Stomach (tissue), 9 donors: ENCODE results near the gene TMEM120A. TPM values are rescaled to one million over a fixed set of nuclear protein-coding genes. Genes with fewer than 3 reads are reported as not detected.
A peak's percentile ranks its signal among the peaks of the same experiment; 100 is the strongest.

Source experiments
- DNase-seq, 2 donors: peaks; one replicate each; pipeline versions ENCODE4 v3.0.0 to v3.0.0-alpha.2; 2013 to 2019
- H3K27ac ChIP-seq, 5 donors: fragments of 200-600 bp in 4 of 5; sonication (generic) in 4 of 5; one replicate each; pipeline ENCODE4 v1.5.1; 2013 to 2019; ENCODE audit warnings: mild to moderate bottlenecking in 1 of 5, moderate library complexity in 1 of 5
- H3K27me3 ChIP-seq, 3 donors: fragments of 200-600 bp; sonication (generic); one replicate each; pipeline ENCODE4 v1.5.1; 2017 to 2019; ENCODE audit warnings: mixed run types in 1 of 3
- H3K36me3 ChIP-seq, 4 donors: fragments of 200-600 bp; sonication (generic); 1 replicate in 3 of 4; 2 replicates in 1 of 4; pipeline ENCODE4 v1.5.1; 2016 to 2019
- H3K4me1 ChIP-seq, 4 donors: fragments of 200-600 bp; sonication (generic); one replicate each; pipeline ENCODE4 v1.5.1; 2016 to 2019
- H3K4me3 ChIP-seq, 4 donors: fragments of 200-600 bp; sonication (generic) in 3 of 4; one replicate each; pipeline ENCODE4 v1.5.1; 2016 to 2019; ENCODE audit warnings: mild to moderate bottlenecking in 1 of 4
- H3K9me3 ChIP-seq, 4 donors: fragments of 200-600 bp; sonication (generic); one replicate each; pipeline ENCODE4 v1.5.1; 2016 to 2019
- EP300 ChIP-seq: sonication (generic); formaldehyde crosslinking; IDR thresholded peaks from one replicate; pipeline ENCODE4 v1.6.1; 2017; ENCODE audit warnings: antibody characterized with exemption
- POLR2A ChIP-seq, 4 donors: fragments of 450-650 bp; IDR thresholded peaks; one replicate each; pipeline ENCODE4 v1.6.1; 2016; ENCODE audit warnings: antibody characterized with exemption in 4 of 4, control low read depth in 2 of 4, mild to moderate bottlenecking in 1 of 4, moderate library complexity in 1 of 4
- POLR2AphosphoS5 ChIP-seq, 3 donors: sonication (generic); formaldehyde crosslinking; IDR thresholded peaks; one replicate each; pipeline ENCODE4 v1.6.1; 2016; ENCODE audit warnings: antibody characterized with exemption in 3 of 3
- WGBS, 5 donors: extraction: QIAGEN DNeasy Blood & Tissue Kit in 3 of 5; methylation state at CpG; one replicate each; pipeline versions ENCODE4 v1.1.5 to v1.1.7; 2013 to 2018; 5-methylcytosine and 5-hydroxymethylcytosine counted together
- intact Hi-C: fragments of 100-400 bp; cut with DNase I; formaldehyde crosslinking; loops from one replicate; pipeline ENCODE4 v1.15.1; 2023; ENCODE audit warnings: low total_unique reads
- polyA plus RNA-seq, 3 donors: library from polyadenylated mRNA; stranded (reverse); fragments of 200-250 nt; gene quantifications; one replicate each; pipeline ENCODE4 v1.2.3, GENCODE V29; 2013
- total RNA-seq, 5 donors: library from RNA; depleted of rRNA; stranded (reverse); fragments of >200 nt; gene quantifications; one replicate each; pipeline versions ENCODE4 v1.1.0 to v1.2.3, GENCODE V29; 2014 to 2016
- TF ChIP-seq, protein P1 (sequence below), 7 experiments: fragments of 450-650 bp in 4 of 7; fragments of 200-600 bp in 3 of 7; sonication (generic) in 3 of 7; IDR thresholded peaks; one replicate each; pipeline ENCODE4 v1.5.1; 2016 to 2019; ENCODE audit warnings: antibody characterized with exemption in 7 of 7, control low read depth in 2 of 7, mild to moderate bottlenecking in 1 of 7
- donor health status: healthy with polysubstance abuse.
- donor health status: Bipolar disorder and iron deficiency.
- donor health status: healthy.

TMEM120A gene
- total and polyA plus RNA-seq, 8 donors = 4.1 to 78.6 (median 43.1) TPM

GRCh38 chr7:75987026-75987804, 7.2 kb downstream of the TMEM120A start:
- Histone ChIP-seq H3K27me3 (no peaks in the 10 kb centered on the region), H3K4me3 (no peak overlapping the region), H3K27ac (peak overlapping the region in 2 of 5 donors; percentile 20 to 60), H3K36me3 (peaks cover 53 to 69% (median 63%) of the 10 kb centered on the region in 4 donors), H3K9me3 (no peaks in the 10 kb centered on the region), H3K4me1 (peaks cover 7 to 55% (median 29%) of the 10 kb centered on the region in 4 donors)
- 90 to 93% (median 90%) methylated on average over 31 to 32 of the region's 32 CpGs for WGBS, 5 donors
- TF ChIP-seq, protein P1, sequence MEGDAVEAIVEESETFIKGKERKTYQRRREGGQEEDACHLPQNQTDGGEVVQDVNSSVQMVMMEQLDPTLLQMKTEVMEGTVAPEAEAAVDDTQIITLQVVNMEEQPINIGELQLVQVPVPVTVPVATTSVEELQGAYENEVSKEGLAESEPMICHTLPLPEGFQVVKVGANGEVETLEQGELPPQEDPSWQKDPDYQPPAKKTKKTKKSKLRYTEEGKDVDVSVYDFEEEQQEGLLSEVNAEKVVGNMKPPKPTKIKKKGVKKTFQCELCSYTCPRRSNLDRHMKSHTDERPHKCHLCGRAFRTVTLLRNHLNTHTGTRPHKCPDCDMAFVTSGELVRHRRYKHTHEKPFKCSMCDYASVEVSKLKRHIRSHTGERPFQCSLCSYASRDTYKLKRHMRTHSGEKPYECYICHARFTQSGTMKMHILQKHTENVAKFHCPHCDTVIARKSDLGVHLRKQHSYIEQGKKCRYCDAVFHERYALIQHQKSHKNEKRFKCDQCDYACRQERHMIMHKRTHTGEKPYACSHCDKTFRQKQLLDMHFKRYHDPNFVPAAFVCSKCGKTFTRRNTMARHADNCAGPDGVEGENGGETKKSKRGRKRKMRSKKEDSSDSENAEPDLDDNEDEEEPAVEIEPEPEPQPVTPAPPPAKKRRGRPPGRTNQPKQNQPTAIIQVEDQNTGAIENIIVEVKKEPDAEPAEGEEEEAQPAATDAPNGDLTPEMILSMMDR (IDR thresholded peaks at IDR 0.05) = no peak
- TF ChIP-seq POLR2AphosphoS5 (IDR thresholded peaks at IDR 0.05) (no peak), POLR2A (IDR thresholded peaks at IDR 0.05) (no peak), EP300 (no peak)
- DNase-seq = no peak
- intact Hi-C loops = no loop called here

DNA sequence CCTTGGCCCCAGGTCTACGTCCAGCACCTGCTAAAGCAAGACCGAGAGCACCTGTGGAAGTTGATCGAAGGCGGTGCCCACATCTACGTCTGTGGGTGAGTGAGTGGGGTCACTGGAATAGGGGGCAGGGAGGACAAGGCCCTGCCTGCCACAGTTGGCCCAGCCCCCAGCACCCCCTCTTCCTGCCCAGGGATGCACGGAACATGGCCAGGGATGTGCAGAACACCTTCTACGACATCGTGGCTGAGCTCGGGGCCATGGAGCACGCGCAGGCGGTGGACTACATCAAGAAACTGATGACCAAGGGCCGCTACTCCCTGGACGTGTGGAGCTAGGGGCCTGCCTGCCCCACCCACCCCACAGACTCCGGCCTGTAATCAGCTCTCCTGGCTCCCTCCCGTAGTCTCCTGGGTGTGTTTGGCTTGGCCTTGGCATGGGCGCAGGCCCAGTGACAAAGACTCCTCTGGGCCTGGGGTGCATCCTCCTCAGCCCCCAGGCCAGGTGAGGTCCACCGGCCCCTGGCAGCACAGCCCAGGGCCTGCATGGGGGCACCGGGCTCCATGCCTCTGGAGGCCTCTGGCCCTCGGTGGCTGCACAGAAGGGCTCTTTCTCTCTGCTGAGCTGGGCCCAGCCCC, 8.1 kb downstream of the TMEM120A start:
- intact Hi-C loops = no loop called here
- peaks cover 54 to 71% (median 71%) of the 10 kb centered on the region in 4 donors for H3K36me3 ChIP-seq
- H3K4me3 ChIP-seq = no peak overlapping the region
- H3K27me3 ChIP-seq = no peaks in the 10 kb centered on the region
- H3K4me1 ChIP-seq = peaks cover 7 to 46% (median 27%) of the 10 kb centered on the region in 4 donors
- no peak for TF ChIP-seq EP300
- TF ChIP-seq, protein P1 (IDR thresholded peaks at IDR 0.05) = no peak
- TF ChIP-seq POLR2A (IDR thresholded peaks at IDR 0.05) = no peak
- TF ChIP-seq POLR2AphosphoS5 (IDR thresholded peaks at IDR 0.05) = no peak
- no peak for DNase-seq
- WGBS, 5 donors = 63 to 79% (median 73%) methylated on average over 13 to 20 of the region's 20 CpGs
- H3K27ac ChIP-seq = peak overlapping the region in 2 of 5 donors; percentile 20 to 43
- H3K9me3 ChIP-seq = no peaks in the 10 kb centered on the region

DNA sequence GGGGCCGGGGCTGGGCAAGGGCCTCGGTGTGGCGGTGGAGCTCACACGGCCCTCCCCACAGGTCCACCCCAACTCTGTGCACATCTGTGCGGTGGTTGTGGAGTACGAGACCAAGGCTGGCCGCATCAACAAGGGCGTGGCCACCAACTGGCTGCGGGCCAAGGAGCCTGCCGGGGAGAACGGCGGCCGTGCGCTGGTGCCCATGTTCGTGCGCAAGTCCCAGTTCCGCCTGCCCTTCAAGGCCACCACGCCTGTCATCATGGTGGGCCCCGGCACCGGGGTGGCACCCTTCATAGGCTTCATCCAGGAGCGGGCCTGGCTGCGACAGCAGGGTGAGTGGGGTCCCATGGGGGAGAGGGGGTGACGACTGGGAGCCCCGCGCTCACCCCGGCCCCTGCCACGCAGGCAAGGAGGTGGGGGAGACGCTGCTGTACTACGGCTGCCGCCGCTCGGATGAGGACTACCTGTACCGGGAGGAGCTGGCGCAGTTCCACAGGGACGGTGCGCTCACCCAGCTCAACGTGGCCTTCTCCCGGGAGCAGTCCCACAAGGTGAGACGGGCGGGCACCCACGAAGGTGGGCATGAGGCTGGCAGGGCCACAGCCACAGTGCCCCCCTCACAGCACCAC, 8.8 kb downstream of the TMEM120A start:
- TF ChIP-seq POLR2AphosphoS5 (IDR thresholded peaks at IDR 0.05) (no peak), POLR2A (IDR thresholded peaks at IDR 0.05) (no peak), EP300 (no peak)
- TF ChIP-seq, protein P1 (IDR thresholded peaks at IDR 0.05) = no peak
- H3K36me3 ChIP-seq = peaks cover 61 to 77% (median 77%) of the 10 kb centered on the region in 4 donors
- intact Hi-C loops = no loop called here
- H3K27me3 ChIP-seq = no peaks in the 10 kb centered on the region
- H3K9me3 ChIP-seq = no peaks in the 10 kb centered on the region
- no peak overlapping the region for H3K4me3 ChIP-seq
- H3K27ac ChIP-seq = peak overlapping the region in 2 of 5 donors; percentile 18 to 32
- peaks cover 9 to 40% (median 27%) of the 10 kb centered on the region in 4 donors for H3K4me1 ChIP-seq
- DNase-seq = peak in 1 of 2 donors; percentile 77
- WGBS, 5 donors = 76 to 82% (median 77%) methylated on average over 38 to 41 of the region's 41 CpGs; no CpG with 5 or more reads in 1 of the 5 donors

GRCh38 chr7:75985009-75985517, 9.3 kb downstream of the TMEM120A start:
- Histone ChIP-seq H3K27ac (peak overlapping the region in 2 of 5 donors; percentile 18 to 32), H3K27me3 (no peaks in the 10 kb centered on the region), H3K4me3 (no peak overlapping the region), H3K36me3 (peaks cover 65 to 83% (median 83%) of the 10 kb centered on the region in 4 donors), H3K4me1 (peaks cover 15 to 40% (median 27%) of the 10 kb centered on the region in 4 donors), H3K9me3 (no peaks in the 10 kb centered on the region)
- 87 to 97% (median 89%) methylated on average over 11 to 21 of the region's 21 CpGs for WGBS, 5 donors
- DNase-seq = no peak
- intact Hi-C loops = no loop called here
- no peak for TF ChIP-seq POLR2A (IDR thresholded peaks at IDR 0.05)
- TF ChIP-seq EP300 = no peak
- TF ChIP-seq, protein P1 (IDR thresholded peaks at IDR 0.05) = no peak
- TF ChIP-seq POLR2AphosphoS5 (IDR thresholded peaks at IDR 0.05) = no peak
